ENCODE data around the gene MYLK. TPM values are rescaled to one million over a fixed set of nuclear protein-coding genes. Genes with fewer than 3 reads are reported as not detected.
"Not testable (repeated sequence)": the region's sequence is repeated elsewhere in the genome, so short reads cannot be mapped to it uniquely, and the experiment has no call there.

MYLK gene
- total and polyA plus RNA-seq, 4 donors, result 17.0 to 47.7 (median 31.1) TPM

GRCh38 chr3:123739106-123739505, 145.0 kb downstream of the MYLK start:
- Histone ChIP-seq H3K36me3 (ENCODE audit: control insufficient read depth, insufficient read depth, low read length) (no peaks in the 10 kb centered on the region), H3K9me3 (ENCODE audit: control insufficient read depth, insufficient read depth, low read length) (no peaks in the 10 kb centered on the region), H3K27me3 (ENCODE audit: control insufficient read depth, insufficient read depth, low read length) (no peaks in the 10 kb centered on the region), H3K4me1 (ENCODE audit: control insufficient read depth, insufficient read depth, low read length) (no peaks in the 10 kb centered on the region), H3K4me3 (ENCODE audit: low read depth, low read length) (no peak overlapping the region), H3K27ac (ENCODE audit: low read depth, low read length) (no peak overlapping the region)
- WGBS (ENCODE audit: insufficient coverage), result 100% methylated on average over 2 of the region's 2 CpGs
- DNase-seq (ENCODE audit: low read depth in 4 of 6, low spot score in 6 of 6), result no peak

- H3K27me3 ChIP-seq (ENCODE audit: control insufficient read depth, insufficient read depth, low read length); H3K27ac ChIP-seq (ENCODE audit: low read depth, low read length); H3K4me1 ChIP-seq (ENCODE audit: control insufficient read depth, insufficient read depth, low read length); H3K36me3 ChIP-seq (ENCODE audit: control insufficient read depth, insufficient read depth, low read length); DNase-seq (ENCODE audit: low read depth in 4 of 6, low spot score in 6 of 6); H3K9me3 ChIP-seq (ENCODE audit: control insufficient read depth, insufficient read depth, low read length); H3K4me3 ChIP-seq (ENCODE audit: low read depth, low read length): not testable (repeated sequence)
- 95% methylated on average over 3 of the region's 5 CpGs for WGBS (ENCODE audit: insufficient coverage)
Measured at GRCh38 chr3:123738522-123738921, 145.6 kb downstream of the MYLK start.

- 95% methylated on average over 14 of the region's 14 CpGs for WGBS (ENCODE audit: insufficient coverage)
- H3K4me1 ChIP-seq (ENCODE audit: control insufficient read depth, insufficient read depth, low read length), result no peaks in the 10 kb centered on the region
Measured at GRCh38 chr3:123737168-123737567, 147.0 kb downstream of the MYLK start.

GRCh38 chr3:123735456-123735855, 148.7 kb downstream of the MYLK start:
- no peaks in the 10 kb centered on the region for H3K27me3 ChIP-seq (ENCODE audit: control insufficient read depth, insufficient read depth, low read length)
- no peaks in the 10 kb centered on the region for H3K36me3 ChIP-seq (ENCODE audit: control insufficient read depth, insufficient read depth, low read length)
- no peak overlapping the region for H3K4me3 ChIP-seq (ENCODE audit: low read depth, low read length)
- WGBS (ENCODE audit: insufficient coverage), result 64% methylated on average over 2 of the region's 2 CpGs
- no peaks in the 10 kb centered on the region for H3K4me1 ChIP-seq (ENCODE audit: control insufficient read depth, insufficient read depth, low read length)
- no peak for DNase-seq (ENCODE audit: low read depth in 4 of 6, low spot score in 6 of 6)
- H3K27ac ChIP-seq (ENCODE audit: low read depth, low read length), result no peak overlapping the region
- H3K9me3 ChIP-seq (ENCODE audit: control insufficient read depth, insufficient read depth, low read length), result no peaks in the 10 kb centered on the region

More at GRCh38 chr3:123737168-123737567, 147.0 kb downstream of the MYLK start:
- Histone ChIP-seq H3K27me3 (ENCODE audit: control insufficient read depth, insufficient read depth, low read length) (no peaks in the 10 kb centered on the region), H3K36me3 (ENCODE audit: control insufficient read depth, insufficient read depth, low read length) (no peaks in the 10 kb centered on the region), H3K4me3 (ENCODE audit: low read depth, low read length) (no peak overlapping the region), H3K9me3 (ENCODE audit: control insufficient read depth, insufficient read depth, low read length) (no peaks in the 10 kb centered on the region), H3K27ac (ENCODE audit: low read depth, low read length) (no peak overlapping the region)
- no peak for DNase-seq (ENCODE audit: low read depth in 4 of 6, low spot score in 6 of 6)

- no peak overlapping the region for H3K4me3 ChIP-seq (ENCODE audit: low read depth, low read length)
- H3K9me3 ChIP-seq (ENCODE audit: control insufficient read depth, insufficient read depth, low read length), result no peaks in the 10 kb centered on the region
- 76% methylated on average over 6 of the region's 6 CpGs for WGBS (ENCODE audit: insufficient coverage)
- no peak overlapping the region for H3K27ac ChIP-seq (ENCODE audit: low read depth, low read length)
- H3K4me1 ChIP-seq (ENCODE audit: control insufficient read depth, insufficient read depth, low read length), result no peaks in the 10 kb centered on the region
- no peaks in the 10 kb centered on the region for H3K36me3 ChIP-seq (ENCODE audit: control insufficient read depth, insufficient read depth, low read length)
- no peak for DNase-seq (ENCODE audit: low read depth in 4 of 6, low spot score in 6 of 6)
- no peaks in the 10 kb centered on the region for H3K27me3 ChIP-seq (ENCODE audit: control insufficient read depth, insufficient read depth, low read length)
Measured at GRCh38 chr3:123734527-123734902, 149.6 kb downstream of the MYLK start.

GRCh38 chr3:123733805-123734526, 150.2 kb downstream of the MYLK start:
- Histone ChIP-seq H3K27ac (ENCODE audit: low read depth, low read length) (no peak overlapping the region), H3K36me3 (ENCODE audit: control insufficient read depth, insufficient read depth, low read length) (no peaks in the 10 kb centered on the region), H3K27me3 (ENCODE audit: control insufficient read depth, insufficient read depth, low read length) (no peaks in the 10 kb centered on the region), H3K4me1 (ENCODE audit: control insufficient read depth, insufficient read depth, low read length) (no peaks in the 10 kb centered on the region), H3K4me3 (ENCODE audit: low read depth, low read length) (no peak overlapping the region), H3K9me3 (ENCODE audit: control insufficient read depth, insufficient read depth, low read length) (no peaks in the 10 kb centered on the region)
- DNase-seq (ENCODE audit: low read depth in 4 of 6, low spot score in 6 of 6), result no peak
- 96% methylated on average over 11 of the region's 13 CpGs for WGBS (ENCODE audit: insufficient coverage)

GRCh38 chr3:123733341-123733740, 150.8 kb downstream of the MYLK start:
- Histone ChIP-seq H3K4me1 (ENCODE audit: control insufficient read depth, insufficient read depth, low read length) (no peaks in the 10 kb centered on the region), H3K36me3 (ENCODE audit: control insufficient read depth, insufficient read depth, low read length) (no peaks in the 10 kb centered on the region), H3K4me3 (ENCODE audit: low read depth, low read length) (no peak overlapping the region), H3K9me3 (ENCODE audit: control insufficient read depth, insufficient read depth, low read length) (no peaks in the 10 kb centered on the region), H3K27me3 (ENCODE audit: control insufficient read depth, insufficient read depth, low read length) (no peaks in the 10 kb centered on the region), H3K27ac (ENCODE audit: low read depth, low read length) (no peak overlapping the region)
- WGBS (ENCODE audit: insufficient coverage), result 100% methylated on average over 4 of the region's 4 CpGs
- no peak for DNase-seq (ENCODE audit: low read depth in 4 of 6, low spot score in 6 of 6)

- H3K36me3 ChIP-seq (ENCODE audit: control insufficient read depth, insufficient read depth, low read length), result no peaks in the 10 kb centered on the region
- no peaks in the 10 kb centered on the region for H3K27me3 ChIP-seq (ENCODE audit: control insufficient read depth, insufficient read depth, low read length)
- H3K27ac ChIP-seq (ENCODE audit: low read depth, low read length), result no peak overlapping the region
- no peak overlapping the region for H3K4me3 ChIP-seq (ENCODE audit: low read depth, low read length)
- no peaks in the 10 kb centered on the region for H3K9me3 ChIP-seq (ENCODE audit: control insufficient read depth, insufficient read depth, low read length)
- DNase-seq (ENCODE audit: low read depth in 4 of 6, low spot score in 6 of 6), result no peak
- no peaks in the 10 kb centered on the region for H3K4me1 ChIP-seq (ENCODE audit: control insufficient read depth, insufficient read depth, low read length)
- 70% methylated on average over 2 of the region's 3 CpGs for WGBS (ENCODE audit: insufficient coverage)
Measured at GRCh38 chr3:123732447-123732846, 151.7 kb downstream of the MYLK start.

GRCh38 chr3:123730829-123731228, 153.3 kb downstream of the MYLK start:
- Histone ChIP-seq H3K27me3 (ENCODE audit: control insufficient read depth, insufficient read depth, low read length) (no peaks in the 10 kb centered on the region), H3K27ac (ENCODE audit: low read depth, low read length) (no peak overlapping the region), H3K4me1 (ENCODE audit: control insufficient read depth, insufficient read depth, low read length) (no peaks in the 10 kb centered on the region), H3K36me3 (ENCODE audit: control insufficient read depth, insufficient read depth, low read length) (no peaks in the 10 kb centered on the region), H3K4me3 (ENCODE audit: low read depth, low read length) (no peak overlapping the region), H3K9me3 (ENCODE audit: control insufficient read depth, insufficient read depth, low read length) (no peaks in the 10 kb centered on the region)
- WGBS (ENCODE audit: insufficient coverage), result 80% methylated on average over 3 of the region's 4 CpGs
- DNase-seq (ENCODE audit: low read depth in 4 of 6, low spot score in 6 of 6), result no peak

- H3K4me1 ChIP-seq (ENCODE audit: control insufficient read depth, insufficient read depth, low read length), result no peaks in the 10 kb centered on the region
- WGBS (ENCODE audit: insufficient coverage), result 100% methylated on average over 1 of the region's 3 CpGs
- no peaks in the 10 kb centered on the region for H3K36me3 ChIP-seq (ENCODE audit: control insufficient read depth, insufficient read depth, low read length)
- no peak overlapping the region for H3K4me3 ChIP-seq (ENCODE audit: low read depth, low read length)
- no peaks in the 10 kb centered on the region for H3K9me3 ChIP-seq (ENCODE audit: control insufficient read depth, insufficient read depth, low read length)
- no peaks in the 10 kb centered on the region for H3K27me3 ChIP-seq (ENCODE audit: control insufficient read depth, insufficient read depth, low read length)
- no peak overlapping the region for H3K27ac ChIP-seq (ENCODE audit: low read depth, low read length)
- DNase-seq (ENCODE audit: low read depth in 4 of 6, low spot score in 6 of 6), result no peak
Measured at GRCh38 chr3:123728991-123729390, 155.1 kb downstream of the MYLK start.

Measured in spinal cord (tissue), 10 donors.